T-cell (primary cell): ENCODE measurements around the gene P3H1. TPM values are rescaled to one million over a fixed set of nuclear protein-coding genes. Genes with fewer than 3 reads are reported as not detected.

Experiments used
- ATAC-seq, 4 experiments: fragments of 200-7000 bp in 3 of 4; fragments of 150-1000 bp in 1 of 4; cut with Tn5 transposase; replicated peaks in 1 of 4; 1 replicate in 3 of 4; 2 replicates in 1 of 4; pipeline ENCODE4 v1.10.0; 2021; ENCODE audit warnings: moderate library complexity in 3 of 4, mild to moderate bottlenecking in 2 of 4, moderate number of reproducible peaks in 1 of 4
- CTCF ChIA-PET, 2 donors: fragments of 300-600 bp; sonication (Branson Sonifier 250); formaldehyde crosslinking; loops; one replicate each; lab custom pipeline; 2022; ENCODE audit warnings: antibody characterized with exemption in 2 of 2; lab: Charles Lee
- POLR2A ChIA-PET, 2 donors: fragments of 300-600 bp; sonication (Branson Sonifier 250); formaldehyde crosslinking; loops; one replicate each; lab custom pipeline; 2022; ENCODE audit warnings: antibody characterized with exemption in 2 of 2; lab: Charles Lee
- DNase-seq, 35 experiments: peaks; one replicate each; pipeline versions ENCODE4 v3.0.0 to v3.0.0-alpha.2; 2013 to 2023
- H3K27ac ChIP-seq: one replicate; pipeline ENCODE4 v1.5.1; 2013; ENCODE audit warnings: low read length
- H3K27me3 ChIP-seq, 2 experiments: replicated peaks in 1 of 2; 1 replicate in 1 of 2; 2 replicates in 1 of 2; pipeline versions ENCODE4 v1.6.1 to v1.7.0; 2013; ENCODE audit warnings: low read length in 1 of 2, mixed read lengths in 1 of 2; ENCODE audit not compliant: control insufficient read depth in 2 of 2, insufficient read depth in 2 of 2; ENCODE audit errors: extremely low read depth in 1 of 2
- H3K36me3 ChIP-seq, 2 donors: 1 replicate in 1 of 2; 2 replicates in 1 of 2; pipeline versions ENCODE4 v1.6.1 to v1.7.0; 2013; ENCODE audit warnings: low read length in 1 of 2; ENCODE audit not compliant: control insufficient read depth in 2 of 2, insufficient read depth in 1 of 2; ENCODE audit errors: extremely low read depth in 1 of 2
- H3K4me1 ChIP-seq, 2 experiments: 1 replicate in 1 of 2; 2 replicates in 1 of 2; pipeline versions ENCODE4 v1.6.1 to v1.7.0; 2013; ENCODE audit warnings: low read length in 2 of 2, mixed read lengths in 1 of 2; ENCODE audit not compliant: insufficient read depth in 2 of 2, control insufficient read depth in 1 of 2; ENCODE audit errors: extremely low read depth in 1 of 2
- H3K4me3 ChIP-seq, 2 donors: 1 replicate in 1 of 2; 2 replicates in 1 of 2; pipeline versions ENCODE4 v1.5.1 to v1.7.0; 2013; ENCODE audit warnings: mild to moderate bottlenecking in 2 of 2, low read length in 1 of 2, moderate library complexity in 1 of 2; ENCODE audit not compliant: control insufficient read depth in 1 of 2; ENCODE audit errors: extremely low read depth in 1 of 2
- H3K9me3 ChIP-seq: 2 replicates; pipeline ENCODE4 v1.7.0; 2013
- H3K27ac Mint-ChIP-seq, 2 donors: one replicate each; pipeline ENCODE4 v1.8.0; 2020 to 2021; ENCODE audit warnings: mild to moderate bottlenecking in 2 of 2, mixed read lengths in 2 of 2
- H3K27me3 Mint-ChIP-seq, 2 donors: one replicate each; pipeline ENCODE4 v1.8.0; 2021 to 2022; ENCODE audit warnings: mixed read lengths in 2 of 2
- H3K36me3 Mint-ChIP-seq: one replicate; pipeline ENCODE4 v1.8.0; 2021; ENCODE audit warnings: mixed read lengths
- H3K4me1 Mint-ChIP-seq, 3 donors: one replicate each; pipeline ENCODE4 v1.8.0; 2020 to 2022; ENCODE audit warnings: mixed read lengths in 3 of 3, mild to moderate bottlenecking in 1 of 3
- H3K4me3 Mint-ChIP-seq, 3 donors: one replicate each; pipeline ENCODE4 v1.8.0; 2020 to 2022; ENCODE audit warnings: mild to moderate bottlenecking in 3 of 3, mixed read lengths in 3 of 3, moderate library complexity in 3 of 3
- H3K9me3 Mint-ChIP-seq, 3 donors: one replicate each; pipeline ENCODE4 v1.8.0; 2020 to 2022; ENCODE audit warnings: mixed read lengths in 3 of 3
- WGBS: methylation state at CpG from one replicate; pipeline ENCODE4 v1.1.5; 2013; ENCODE audit warnings: missing lambda C conversion rate; ENCODE audit not compliant: insufficient coverage; 5-methylcytosine and 5-hydroxymethylcytosine counted together
- total RNA-seq, 35 experiments: library from RNA in 6 of 35; stranded (reverse) in 6 of 35; fragments of 120-200 nt in 1 of 35; gene quantifications; one replicate each; pipeline versions ENCODE4 v1.2.1 to v1.2.4 and lab custom pipeline; 2013 to 2026

The P3H1 gene
- total RNA-seq, 5 donors from 2014 or later (not counting 1 experiment from before 2014, with no cell fraction given): 23.5 to 62.9 (median 58.3) TPM

DNA sequence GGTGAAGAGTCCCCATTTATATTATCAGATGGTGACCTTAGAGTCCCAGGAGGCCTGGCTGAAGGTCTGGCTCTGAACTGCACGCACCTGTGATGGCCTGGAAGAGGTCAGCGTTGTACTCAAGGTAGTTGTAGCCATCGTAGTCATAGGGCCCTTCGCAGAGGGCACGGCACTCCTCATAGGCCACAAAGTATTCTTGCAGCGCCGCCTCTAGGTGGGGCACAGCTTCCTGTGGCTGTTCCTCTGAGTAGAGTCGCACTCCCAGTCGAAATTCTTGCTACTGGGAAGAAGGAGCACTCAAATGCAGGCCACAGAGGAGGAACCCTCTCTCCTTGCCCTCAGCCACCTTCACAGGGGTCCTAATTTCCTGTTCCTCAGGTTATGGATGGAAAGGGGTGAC lies 7.7 kb downstream of the P3H1 start:
- no peaks in the 10 kb centered on the region for H3K9me3 Mint-ChIP-seq
- ATAC-seq: no peak
- WGBS: 86% methylated on average over 3 of the region's 9 CpGs
- H3K27me3 ChIP-seq: no peaks in the 10 kb centered on the region
- peaks cover 41% of the 10 kb centered on the region for H3K36me3 Mint-ChIP-seq
- no peak overlapping the region for H3K27ac ChIP-seq
- no peaks in the 10 kb centered on the region for H3K27me3 Mint-ChIP-seq
- ChIA-PET POLR2A (no interaction called here), CTCF (interaction anchor here (0.7 to 1.2 kb wide), 2 partner anchors 8 to 164 kb away, joined by 3 to 11 read pairs; partner anchors contain the start of genes C1orf50 (in 1 of the 2) and P3H1 (in 1 of the 2))
- H3K36me3 ChIP-seq: peaks cover 17 to 55% of the 10 kb centered on the region in 2 donors
- H3K4me1 Mint-ChIP-seq: peaks cover 4 to 11% (median 7%) of the 10 kb centered on the region in 3 donors
- H3K27ac Mint-ChIP-seq: no peak overlapping the region
- H3K4me3 ChIP-seq: no peak overlapping the region
- H3K4me3 Mint-ChIP-seq: no peak overlapping the region
- peaks cover 0 to 2% of the 10 kb centered on the region in 2 experiments for H3K4me1 ChIP-seq
- no peak for DNase-seq
- no peaks in the 10 kb centered on the region for H3K9me3 ChIP-seq

DNA sequence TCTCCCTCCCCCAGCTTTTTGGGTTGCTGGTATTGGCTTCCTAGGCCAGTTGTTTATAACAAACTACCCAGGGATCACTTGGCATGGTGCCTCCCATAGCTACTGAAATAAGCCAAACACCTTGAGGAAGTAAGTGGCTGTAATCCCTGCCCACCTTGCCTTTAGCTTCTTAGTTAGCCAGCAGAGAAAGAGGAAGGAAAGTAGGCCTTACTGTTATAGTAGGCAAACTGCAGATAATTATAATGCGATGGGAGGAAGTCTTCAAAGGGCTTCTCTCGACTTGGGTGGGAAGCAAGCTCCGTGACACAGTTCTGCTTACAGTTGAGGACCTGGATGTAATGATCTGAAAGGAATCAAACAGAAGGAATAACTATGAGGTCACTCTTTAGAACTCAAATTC lies 8.2 kb downstream of the P3H1 start:
- CTCF ChIA-PET: interaction anchor here in 1 of 2 donors (1.2 kb wide), 1 partner anchor 8 kb away, joined by 3 read pairs; the partner anchor contains the start of genes C1orf50 and P3H1
- DNase-seq (no peak), ATAC-seq (no peak)
- H3K27me3 ChIP-seq: no peaks in the 10 kb centered on the region
- H3K4me1 Mint-ChIP-seq: peaks cover 4 to 8% (median 7%) of the 10 kb centered on the region in 3 donors
- no peaks in the 10 kb centered on the region for H3K9me3 Mint-ChIP-seq
- peaks cover 0 to 2% of the 10 kb centered on the region in 2 experiments for H3K4me1 ChIP-seq
- 77% methylated on average over 3 of the region's 3 CpGs for WGBS
- H3K9me3 ChIP-seq: no peaks in the 10 kb centered on the region
- POLR2A ChIA-PET: no interaction called here
- no peak overlapping the region for H3K4me3 Mint-ChIP-seq
- H3K27ac Mint-ChIP-seq: no peak overlapping the region
- H3K36me3 Mint-ChIP-seq: peaks cover 46% of the 10 kb centered on the region
- H3K27me3 Mint-ChIP-seq: no peaks in the 10 kb centered on the region
- no peak overlapping the region for H3K4me3 ChIP-seq
- no peak overlapping the region for H3K27ac ChIP-seq
- peaks cover 20 to 59% of the 10 kb centered on the region in 2 donors for H3K36me3 ChIP-seq

DNA sequence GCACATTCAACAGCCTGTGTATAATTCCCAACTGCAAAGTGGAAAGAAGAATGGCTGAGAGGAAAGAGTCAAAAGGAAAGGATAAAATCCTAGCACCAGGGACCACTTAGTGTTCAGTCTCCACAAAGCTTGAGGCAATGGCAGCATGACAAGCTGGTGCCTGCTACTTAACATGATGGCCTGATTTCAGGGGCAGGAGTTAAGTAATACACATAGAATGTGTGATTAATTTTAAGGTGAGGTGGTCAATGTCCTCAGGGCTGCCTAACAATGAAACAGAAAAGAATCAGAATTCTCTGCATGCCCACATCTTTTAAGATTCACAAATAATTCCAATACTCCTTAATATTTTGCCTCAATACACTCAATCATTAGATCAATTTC lies 8.9 kb downstream of the P3H1 start:
- peaks cover 0 to 2% of the 10 kb centered on the region in 2 experiments for H3K4me1 ChIP-seq
- Mint-ChIP-seq H3K27ac (no peak overlapping the region), H3K4me1 (peaks cover 4 to 7% (median 7%) of the 10 kb centered on the region in 3 donors), H3K4me3 (no peak overlapping the region), H3K36me3 (peaks cover 51% of the 10 kb centered on the region), H3K27me3 (no peaks in the 10 kb centered on the region), H3K9me3 (no peaks in the 10 kb centered on the region)
- no peaks in the 10 kb centered on the region for H3K9me3 ChIP-seq
- POLR2A ChIA-PET: no interaction called here
- DNase-seq: no peak
- H3K36me3 ChIP-seq: peaks cover 20 to 65% of the 10 kb centered on the region in 2 donors
- no peak overlapping the region for H3K4me3 ChIP-seq
- ATAC-seq: no peak
- H3K27ac ChIP-seq: no peak overlapping the region
- no peaks in the 10 kb centered on the region for H3K27me3 ChIP-seq
- CTCF ChIA-PET: interaction anchor here in 1 of 2 donors (0.5 to 1.2 kb wide), 3 partner anchors 9 to 317 kb away, joined by 3 read pairs; partner anchors contain the start of genes C1orf50 and P3H1

DNA sequence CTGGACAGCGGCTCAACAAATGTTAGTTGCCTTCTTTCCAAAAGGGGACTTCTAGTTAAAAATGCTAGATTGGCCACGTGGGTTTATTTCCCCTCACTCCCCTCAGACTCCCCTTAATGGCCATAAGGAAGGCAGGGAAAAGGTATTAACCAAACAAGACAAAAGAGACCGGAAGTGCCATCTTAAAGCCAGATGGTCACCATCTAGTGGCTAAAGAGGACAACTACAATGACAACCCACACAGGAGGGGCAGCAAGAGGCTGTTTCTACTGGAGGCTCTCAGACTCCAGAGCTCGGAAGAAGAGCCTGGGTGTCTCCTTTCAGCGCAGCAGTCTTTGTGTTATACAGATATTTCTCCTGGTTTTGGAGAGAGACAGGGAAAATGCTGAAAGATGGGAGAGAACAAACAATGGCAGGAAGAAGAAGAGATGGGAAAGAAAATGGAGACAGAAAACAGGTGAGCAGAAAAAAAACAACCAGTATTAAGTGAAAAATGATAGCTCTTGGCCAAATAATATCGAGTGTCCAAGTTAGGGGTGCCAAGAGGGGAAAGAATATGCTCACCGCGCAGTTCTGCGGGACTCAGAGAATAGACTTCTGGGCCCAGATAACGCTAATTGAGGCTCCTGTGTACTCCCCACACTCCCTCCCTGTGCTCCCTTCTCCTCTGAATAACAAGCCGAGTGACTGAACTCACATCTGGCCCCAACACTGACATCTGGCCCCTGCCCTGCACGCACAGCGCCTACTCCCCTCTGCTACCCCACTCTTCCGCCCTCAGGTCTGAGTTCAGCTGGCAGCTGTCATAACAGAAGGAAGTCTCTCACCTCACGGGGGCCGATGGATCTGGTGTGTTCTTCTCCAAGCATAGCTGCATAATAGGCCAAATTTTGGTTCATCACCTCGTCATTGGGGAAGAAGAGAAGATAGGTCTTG lies 9.6 kb downstream of the P3H1 start:
- no peaks in the 10 kb centered on the region for H3K4me1 ChIP-seq
- peak overlapping the region in 1 of 2 donors; percentile 68 for H3K27ac Mint-ChIP-seq
- H3K27ac ChIP-seq: no peak overlapping the region
- H3K4me3 ChIP-seq: no peak overlapping the region
- peaks cover 4% of the 10 kb centered on the region in 3 donors for H3K4me1 Mint-ChIP-seq
- no peak overlapping the region for H3K4me3 Mint-ChIP-seq
- POLR2A ChIA-PET: no interaction called here
- H3K9me3 Mint-ChIP-seq: no peaks in the 10 kb centered on the region
- no peaks in the 10 kb centered on the region for H3K27me3 ChIP-seq
- no peaks in the 10 kb centered on the region for H3K27me3 Mint-ChIP-seq
- H3K9me3 ChIP-seq: no peaks in the 10 kb centered on the region
- CTCF ChIA-PET: interaction anchor here in 1 of 2 donors (0.5 to 1.0 kb wide), 4 partner anchors 10 to 318 kb away, joined by 3 read pairs; partner anchors contain the start of genes C1orf50 and P3H1
- H3K36me3 ChIP-seq: peaks cover 20 to 72% of the 10 kb centered on the region in 2 donors
- H3K36me3 Mint-ChIP-seq: peaks cover 58% of the 10 kb centered on the region
- no peak for ATAC-seq
- 99% methylated on average over 7 of the region's 17 CpGs for WGBS
- peak in 1 of 35 experiments; percentile 52 for DNase-seq

DNA sequence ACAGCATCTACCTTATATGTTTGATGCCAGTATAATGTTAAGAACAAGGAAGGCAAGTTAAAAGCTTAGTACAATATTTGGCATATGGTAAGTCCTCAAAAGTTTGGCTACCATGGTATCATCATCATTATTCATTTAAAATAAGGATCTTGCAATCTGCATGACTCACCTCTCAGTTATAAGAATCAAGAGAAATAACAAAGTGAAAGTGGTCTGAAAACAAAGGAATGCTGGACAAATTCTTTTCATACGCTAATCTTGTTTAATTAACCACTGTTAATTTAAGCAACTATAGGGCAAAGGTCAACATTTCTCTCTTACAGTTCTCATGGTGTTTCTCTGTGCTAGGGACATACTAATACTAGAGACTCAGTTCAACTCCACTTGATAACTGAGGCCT lies 13.8 kb downstream of the P3H1 start:
- ChIA-PET POLR2A (interaction anchor here in 1 of 2 donors (0.5 to 1.2 kb wide), 2 partner anchors 12 to 29 kb away, joined by 3 read pairs; no protein-coding TSS in a partner anchor), CTCF (interaction anchor here in 1 of 2 donors (0.8 kb wide), 1 partner anchor 13 kb away, joined by 3 read pairs; no protein-coding TSS in a partner anchor)
- no peak overlapping the region for H3K4me3 ChIP-seq
- Mint-ChIP-seq H3K4me1 (peaks cover 4% of the 10 kb centered on the region in 3 donors), H3K4me3 (no peak overlapping the region), H3K27me3 (no peaks in the 10 kb centered on the region), H3K36me3 (peaks cover 81% of the 10 kb centered on the region), H3K27ac (no peak overlapping the region), H3K9me3 (peaks cover 0 to 5% (median 0%) of the 10 kb centered on the region in 3 donors)
- no CpG with 5 or more reads among the region's 1 CpG for WGBS
- H3K27me3 ChIP-seq: no peaks in the 10 kb centered on the region
- H3K36me3 ChIP-seq: peaks cover 22 to 84% of the 10 kb centered on the region in 2 donors
- no peaks in the 10 kb centered on the region for H3K4me1 ChIP-seq
- H3K9me3 ChIP-seq: no peaks in the 10 kb centered on the region
- ATAC-seq (no peak), DNase-seq (no peak)
- H3K27ac ChIP-seq: no peak overlapping the region

DNA sequence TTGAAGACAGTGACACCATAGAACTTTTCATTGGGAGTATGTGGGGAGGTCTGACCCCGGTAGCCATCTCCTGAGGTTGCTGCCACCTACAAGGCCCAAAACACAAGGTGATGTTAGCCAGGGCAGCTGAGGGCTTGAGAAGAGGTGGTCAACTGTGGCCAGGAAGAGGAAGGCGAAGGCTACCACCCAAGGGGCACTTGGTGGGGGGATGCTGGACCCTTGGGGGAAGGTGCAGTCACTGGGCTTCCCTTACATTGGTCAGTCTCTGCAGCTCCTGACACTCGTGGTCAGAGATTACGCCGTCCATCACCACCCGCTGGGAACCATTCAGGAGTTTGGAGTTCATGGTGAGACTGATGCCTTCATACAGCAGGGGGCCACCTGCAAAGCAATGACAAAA lies 14.5 kb downstream of the P3H1 start:
- no peaks in the 10 kb centered on the region for H3K9me3 ChIP-seq
- H3K4me1 ChIP-seq: no peaks in the 10 kb centered on the region
- H3K27me3 Mint-ChIP-seq: no peaks in the 10 kb centered on the region
- peaks cover 4% of the 10 kb centered on the region in 3 donors for H3K4me1 Mint-ChIP-seq
- DNase-seq: no peak
- H3K9me3 Mint-ChIP-seq: peaks cover 0 to 5% (median 0%) of the 10 kb centered on the region in 3 donors
- no peak overlapping the region for H3K4me3 ChIP-seq
- WGBS: 92% methylated on average over 5 of the region's 6 CpGs
- CTCF ChIA-PET: interaction anchor here in 1 of 2 donors (0.8 kb wide), 1 partner anchor 14 kb away, joined by 3 read pairs; no protein-coding TSS in a partner anchor
- H3K36me3 ChIP-seq: peaks cover 18 to 84% of the 10 kb centered on the region in 2 donors
- no peak overlapping the region for H3K4me3 Mint-ChIP-seq
- no peak overlapping the region for H3K27ac Mint-ChIP-seq
- peaks cover 78% of the 10 kb centered on the region for H3K36me3 Mint-ChIP-seq
- ATAC-seq: no peak
- no peaks in the 10 kb centered on the region for H3K27me3 ChIP-seq
- no peak overlapping the region for H3K27ac ChIP-seq
- POLR2A ChIA-PET: interaction anchor here in 1 of 2 donors (0.6 kb wide), 1 partner anchor 15 kb away, joined by 3 read pairs; no protein-coding TSS in a partner anchor
